SK-N-SH treated with all-trans-retinoic acid at 6 μM for 48 hours (cell line): ENCODE results near the gene THRB.

ENCODE experiments used
- CSDC2 ChIP-seq: fragments of 250-450 bp; sonication (Bioruptor Pico); IDR thresholded peaks from 2 replicates; pipeline ENCODE4 v1.5.0; 2020; ENCODE audit warnings: mild to moderate bottlenecking, moderate library complexity
- CSRNP3 ChIP-seq: fragments of 250-450 bp; sonication (Bioruptor Pico); IDR thresholded peaks from 2 replicates; pipeline ENCODE4 v1.5.1; 2021; ENCODE audit warnings: mild to moderate bottlenecking, moderate library complexity
- ESRRG ChIP-seq: fragments of 250-450 bp; sonication (Bioruptor Pico); IDR thresholded peaks from 2 replicates; pipeline ENCODE4 v1.6.1; 2021; ENCODE audit warnings: mild to moderate bottlenecking
- GLIS3 ChIP-seq: fragments of 250-450 bp; sonication (Bioruptor Pico); IDR thresholded peaks from 2 replicates; pipeline ENCODE4 v1.5.0; 2020; ENCODE audit warnings: mild to moderate bottlenecking, moderate library complexity
- PATZ1 ChIP-seq: fragments of 250-450 bp; sonication (Bioruptor Pico); IDR thresholded peaks from 2 replicates; pipeline ENCODE4 v1.8.0; 2020; ENCODE audit warnings: mild to moderate bottlenecking, moderate library complexity, borderline replicate concordance
- RARB ChIP-seq: fragments of 250-450 bp; sonication (Bioruptor Pico); IDR thresholded peaks from 2 replicates; pipeline ENCODE4 v1.8.0; 2021; ENCODE audit warnings: mild to moderate bottlenecking, moderate library complexity
- SNAI2 ChIP-seq: fragments of 250-450 bp; sonication (Bioruptor Pico); IDR thresholded peaks from 2 replicates; pipeline ENCODE4 v1.5.0; 2020; ENCODE audit warnings: mild to moderate bottlenecking, moderate library complexity
- TSHZ2 ChIP-seq: fragments of 250-450 bp; sonication (Bioruptor Pico); IDR thresholded peaks from 2 replicates; pipeline ENCODE4 v1.5.0; 2020; ENCODE audit warnings: mild to moderate bottlenecking, moderate library complexity
- ZFP3 ChIP-seq: fragments of 250-450 bp; sonication (Bioruptor Pico); IDR thresholded peaks from 2 replicates; pipeline ENCODE4 v1.5.0; 2020; ENCODE audit warnings: mild to moderate bottlenecking, moderate library complexity
- ZFP30 ChIP-seq: fragments of 450-650 bp; formaldehyde crosslinking; IDR thresholded peaks from 2 replicates; pipeline ENCODE4 v1.5.0; 2022; ENCODE audit warnings: mild to moderate bottlenecking, moderate library complexity
- ZNF565 ChIP-seq: fragments of 450-650 bp; formaldehyde crosslinking; conservative IDR thresholded peaks from 2 replicates; pipeline ENCODE4 v1.5.0; 2020; ENCODE audit warnings: low read depth, mild to moderate bottlenecking, moderate library complexity

DNA sequence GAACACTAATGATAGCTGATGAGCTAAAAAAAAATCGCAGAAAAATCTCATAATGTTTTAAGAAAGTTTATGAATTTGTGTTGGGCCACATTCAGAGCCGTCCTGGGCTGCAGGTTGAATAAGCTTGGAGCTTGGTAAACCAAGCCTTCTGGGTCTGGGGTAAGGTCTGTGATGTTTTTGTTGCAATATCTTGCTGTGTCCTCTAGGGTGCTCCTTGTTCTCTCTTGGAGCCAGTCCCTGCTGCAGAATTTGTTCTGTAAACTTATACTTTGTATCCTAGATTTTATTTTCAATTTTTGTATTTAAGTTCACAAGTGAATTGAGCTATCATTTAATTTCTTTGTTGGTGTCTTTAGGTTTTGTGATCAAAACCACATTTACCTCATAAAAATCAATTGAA lies 405.9 kb downstream of the THRB start:
- TF ChIP-seq TSHZ2 = no peak
- no peak for TF ChIP-seq SNAI2 (CRISPR knock-in tag)
- TF ChIP-seq CSRNP3 (CRISPR knock-in tag) = no peak
- TF ChIP-seq RARB (CRISPR knock-in tag) = no peak
- no peak for TF ChIP-seq ZFP30 (CRISPR knock-in tag)
- TF ChIP-seq ZFP3 = no peak
- TF ChIP-seq ESRRG (CRISPR knock-in tag) = no peak
- TF ChIP-seq PATZ1 (CRISPR knock-in tag) = no peak
- TF ChIP-seq ZNF565 (CRISPR knock-in tag) = no peak
- TF ChIP-seq CSDC2 (CRISPR knock-in tag) = no peak
- no peak for TF ChIP-seq GLIS3 (CRISPR knock-in tag)
